GM12878 (cell line): ENCODE measurements around the gene GLT1D1. TPM values are rescaled to one million over a fixed set of nuclear protein-coding genes. Genes with fewer than 3 reads are reported as not detected.

Experiments used
- CBFB ChIP-seq: IDR thresholded peaks from 2 replicates; pipeline ENCODE4 v1.6.1; 2016; ENCODE audit warnings: antibody characterized with exemption, low read depth
- EGR1 ChIP-seq, 2 experiments: IDR thresholded peaks; 1 replicate in 1 of 2; 2 replicates in 1 of 2; pipeline ENCODE4 v1.6.1; 2011 to 2012; ENCODE audit warnings: low read depth in 2 of 2, low read length in 2 of 2, borderline replicate concordance in 1 of 2, mild to moderate bottlenecking in 1 of 2, moderate library complexity in 1 of 2
- MTA2 ChIP-seq: fragments of 450-650 bp; IDR thresholded peaks from 2 replicates; pipeline ENCODE4 v1.6.1; 2016; ENCODE audit warnings: low read depth, mild to moderate bottlenecking, moderate library complexity
- NFXL1 ChIP-seq: fragments of 450-650 bp; IDR thresholded peaks from 2 replicates; pipeline ENCODE4 v1.6.1; 2017; ENCODE audit warnings: antibody characterized with exemption, mild to moderate bottlenecking, borderline replicate concordance
- NR2C1 ChIP-seq: fragments of 450-650 bp; IDR thresholded peaks from 2 replicates; pipeline ENCODE4 v1.6.1; 2017; ENCODE audit warnings: antibody characterized with exemption, mild to moderate bottlenecking, moderate library complexity
- RELA ChIP-seq: fragments of 450-650 bp; IDR thresholded peaks from 2 replicates; pipeline ENCODE4 v1.8.0; 2014; ENCODE audit warnings: borderline replicate concordance; ENCODE audit not compliant: partially characterized antibody
- SMARCA5 ChIP-seq: fragments of 450-650 bp; IDR thresholded peaks from 2 replicates; pipeline ENCODE4 v1.6.1; 2017; ENCODE audit warnings: mild to moderate bottlenecking
- SMC3 ChIP-seq: IDR thresholded peaks from 2 replicates; pipeline ENCODE4 v1.6.1; 2011; ENCODE audit warnings: low read length, improper control_type of control experiment, borderline replicate concordance
- SP1 ChIP-seq: IDR thresholded peaks from one replicate; pipeline ENCODE4 v1.6.1; 2011; ENCODE audit warnings: low read depth, low read length
- SREBF2 ChIP-seq: IDR thresholded peaks from 2 replicates; pipeline ENCODE4 v1.6.1; 2012; ENCODE audit warnings: mild to moderate bottlenecking, low read length
- SRF ChIP-seq, 2 experiments: IDR thresholded peaks; 2 replicates each; pipeline ENCODE4 v1.6.1; 2011; ENCODE audit warnings: low read depth in 2 of 2, low read length in 2 of 2, mild to moderate bottlenecking in 1 of 2, moderate library complexity in 1 of 2
- STAT3 ChIP-seq: IDR thresholded peaks from 2 replicates; pipeline ENCODE4 v1.6.1; 2011; ENCODE audit warnings: low read depth, low read length, improper control_type of control experiment
- WRNIP1 ChIP-seq: IDR thresholded peaks from 2 replicates; pipeline ENCODE4 v1.6.1; 2011; ENCODE audit warnings: low read depth, low read length, improper control_type of control experiment, borderline replicate concordance
- ZNF217 ChIP-seq: fragments of 450-650 bp; IDR thresholded peaks from 2 replicates; pipeline ENCODE4 v1.6.1; 2017; ENCODE audit warnings: antibody characterized with exemption, mild to moderate bottlenecking
- polyA plus RNA-seq, 11 experiments: library from polyadenylated mRNA; depleted of rRNA in 4 of 11; unstranded in 6 of 11; stranded (reverse) in 5 of 11; fragments of >200 nt; fragmentation: Nextera tagmentation in 4 of 11; fragmentation: Illumina TruSeq in 1 of 11; extraction: Ambion mirVana in 4 of 11; extraction: Trizol in 1 of 11; gene quantifications; 1 replicate in 1 of 11; 2 replicates in 10 of 11; pipeline versions ENCODE4 v1.2.1 to v1.2.3, GENCODE V29; 2011 to 2016; ENCODE audit warnings: inconsistent platforms in 2 of 11, missing spikeins in 2 of 11, low read depth in 1 of 11
- total RNA-seq, 4 experiments: library from RNA; depleted of rRNA in 3 of 4; stranded (reverse); fragments of >200 nt in 3 of 4; fragmentation: Illumina TruSeq in 1 of 4; extraction: Trizol in 1 of 4; gene quantifications; 2 replicates each; pipeline versions ENCODE4 v1.2.1 to v1.2.3, GENCODE V29; 2013 to 2021
- TF ChIP-seq, protein P1 (sequence below): IDR thresholded peaks from 2 replicates; pipeline ENCODE4 v1.6.1; 2011; ENCODE audit warnings: borderline replicate concordance, low read depth, mild to moderate bottlenecking, moderate library complexity, mixed read lengths, low read length; ENCODE audit not compliant: insufficient read depth; ENCODE audit errors: extremely low read length
- TF ChIP-seq, protein P2 (sequence below): fragments of 450-650 bp; IDR thresholded peaks from 2 replicates; pipeline ENCODE4 v1.6.1; 2016; ENCODE audit warnings: mild to moderate bottlenecking, moderate library complexity, borderline replicate concordance
- TF ChIP-seq, protein P3 (sequence below): fragments of 450-650 bp; formaldehyde crosslinking; IDR thresholded peaks from 2 replicates; pipeline ENCODE4 v1.5.0; 2022; ENCODE audit warnings: mild to moderate bottlenecking, missing genetic modification characterization
- TF ChIP-seq, protein P4 (sequence below): fragments of 450-650 bp; IDR thresholded peaks from 2 replicates; pipeline ENCODE4 v1.6.1; 2017; ENCODE audit warnings: mild to moderate bottlenecking, low read depth, inconsistent platforms; ENCODE audit not compliant: poor library complexity, severe bottlenecking

The GLT1D1 gene
- total and polyA plus RNA-seq, 10 of the 15 experiments (the other 5 are each of a cell fraction or from before 2014, with no cell fraction given): 0.42 to 62.8 (median 3.0) TPM

DNA sequence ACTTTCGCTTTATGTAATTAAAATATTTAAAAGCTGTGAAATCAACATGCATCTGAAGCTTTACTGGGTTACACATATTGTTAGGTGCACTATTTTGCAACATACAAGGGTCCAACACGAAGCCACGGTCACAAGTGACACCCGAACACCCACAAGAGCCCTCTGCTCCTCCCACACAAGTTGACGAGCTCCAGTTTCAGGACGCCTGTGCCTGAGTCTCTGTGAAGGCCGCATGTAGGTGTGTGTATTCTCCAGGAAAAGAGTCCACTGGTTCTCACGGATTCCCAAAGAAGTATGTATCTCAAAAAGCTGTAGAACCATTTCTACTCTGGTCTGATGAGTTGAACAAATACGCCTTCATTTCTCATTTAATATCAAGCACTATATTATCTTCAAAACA lies 41.5 kb upstream of the GLT1D1 start (continued):
- TF ChIP-seq, protein P1, sequence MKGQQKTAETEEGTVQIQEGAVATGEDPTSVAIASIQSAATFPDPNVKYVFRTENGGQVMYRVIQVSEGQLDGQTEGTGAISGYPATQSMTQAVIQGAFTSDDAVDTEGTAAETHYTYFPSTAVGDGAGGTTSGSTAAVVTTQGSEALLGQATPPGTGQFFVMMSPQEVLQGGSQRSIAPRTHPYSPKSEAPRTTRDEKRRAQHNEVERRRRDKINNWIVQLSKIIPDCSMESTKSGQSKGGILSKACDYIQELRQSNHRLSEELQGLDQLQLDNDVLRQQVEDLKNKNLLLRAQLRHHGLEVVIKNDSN: no peak
- TF ChIP-seq SRF (IDR thresholded peaks at IDR 0.05; ENCODE audit: low read depth in 2 of 2, low read length in 2 of 2) (no peak), NFXL1 (no peak), SMC3 (no peak), SMARCA5 (peak; percentile 22; the same call in 1 of the 2 replicates), EGR1 (IDR thresholded peaks at IDR 0.05; ENCODE audit: borderline replicate concordance in 1 of 2, low read depth in 2 of 2, low read length in 2 of 2) (peak in 1 of 2 experiments; percentile 73; a peak in 2 of 3 replicates), SREBF2 (no peak), RELA (no peak), ZNF217 (no peak), CBFB (no peak), STAT3 (no peak), NR2C1 (no peak), WRNIP1 (0 out of 2 replicates have a peak, but pooled peaks have one; percentile 23), SP1 (no peak), MTA2 (peak; percentile 32)
- TF ChIP-seq, protein P2, sequence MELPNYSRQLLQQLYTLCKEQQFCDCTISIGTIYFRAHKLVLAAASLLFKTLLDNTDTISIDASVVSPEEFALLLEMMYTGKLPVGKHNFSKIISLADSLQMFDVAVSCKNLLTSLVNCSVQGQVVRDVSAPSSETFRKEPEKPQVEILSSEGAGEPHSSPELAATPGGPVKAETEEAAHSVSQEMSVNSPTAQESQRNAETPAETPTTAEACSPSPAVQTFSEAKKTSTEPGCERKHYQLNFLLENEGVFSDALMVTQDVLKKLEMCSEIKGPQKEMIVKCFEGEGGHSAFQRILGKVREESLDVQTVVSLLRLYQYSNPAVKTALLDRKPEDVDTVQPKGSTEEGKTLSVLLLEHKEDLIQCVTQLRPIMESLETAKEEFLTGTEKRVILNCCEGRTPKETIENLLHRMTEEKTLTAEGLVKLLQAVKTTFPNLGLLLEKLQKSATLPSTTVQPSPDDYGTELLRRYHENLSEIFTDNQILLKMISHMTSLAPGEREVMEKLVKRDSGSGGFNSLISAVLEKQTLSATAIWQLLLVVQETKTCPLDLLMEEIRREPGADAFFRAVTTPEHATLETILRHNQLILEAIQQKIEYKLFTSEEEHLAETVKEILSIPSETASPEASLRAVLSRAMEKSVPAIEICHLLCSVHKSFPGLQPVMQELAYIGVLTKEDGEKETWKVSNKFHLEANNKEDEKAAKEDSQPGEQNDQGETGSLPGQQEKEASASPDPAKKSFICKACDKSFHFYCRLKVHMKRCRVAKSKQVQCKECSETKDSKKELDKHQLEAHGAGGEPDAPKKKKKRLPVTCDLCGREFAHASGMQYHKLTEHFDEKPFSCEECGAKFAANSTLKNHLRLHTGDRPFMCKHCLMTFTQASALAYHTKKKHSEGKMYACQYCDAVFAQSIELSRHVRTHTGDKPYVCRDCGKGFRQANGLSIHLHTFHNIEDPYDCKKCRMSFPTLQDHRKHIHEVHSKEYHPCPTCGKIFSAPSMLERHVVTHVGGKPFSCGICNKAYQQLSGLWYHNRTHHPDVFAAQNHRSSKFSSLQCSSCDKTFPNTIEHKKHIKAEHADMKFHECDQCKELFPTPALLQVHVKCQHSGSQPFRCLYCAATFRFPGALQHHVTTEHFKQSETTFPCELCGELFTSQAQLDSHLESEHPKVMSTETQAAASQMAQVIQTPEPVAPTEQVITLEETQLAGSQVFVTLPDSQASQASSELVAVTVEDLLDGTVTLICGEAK: no peak
- TF ChIP-seq, protein P3, sequence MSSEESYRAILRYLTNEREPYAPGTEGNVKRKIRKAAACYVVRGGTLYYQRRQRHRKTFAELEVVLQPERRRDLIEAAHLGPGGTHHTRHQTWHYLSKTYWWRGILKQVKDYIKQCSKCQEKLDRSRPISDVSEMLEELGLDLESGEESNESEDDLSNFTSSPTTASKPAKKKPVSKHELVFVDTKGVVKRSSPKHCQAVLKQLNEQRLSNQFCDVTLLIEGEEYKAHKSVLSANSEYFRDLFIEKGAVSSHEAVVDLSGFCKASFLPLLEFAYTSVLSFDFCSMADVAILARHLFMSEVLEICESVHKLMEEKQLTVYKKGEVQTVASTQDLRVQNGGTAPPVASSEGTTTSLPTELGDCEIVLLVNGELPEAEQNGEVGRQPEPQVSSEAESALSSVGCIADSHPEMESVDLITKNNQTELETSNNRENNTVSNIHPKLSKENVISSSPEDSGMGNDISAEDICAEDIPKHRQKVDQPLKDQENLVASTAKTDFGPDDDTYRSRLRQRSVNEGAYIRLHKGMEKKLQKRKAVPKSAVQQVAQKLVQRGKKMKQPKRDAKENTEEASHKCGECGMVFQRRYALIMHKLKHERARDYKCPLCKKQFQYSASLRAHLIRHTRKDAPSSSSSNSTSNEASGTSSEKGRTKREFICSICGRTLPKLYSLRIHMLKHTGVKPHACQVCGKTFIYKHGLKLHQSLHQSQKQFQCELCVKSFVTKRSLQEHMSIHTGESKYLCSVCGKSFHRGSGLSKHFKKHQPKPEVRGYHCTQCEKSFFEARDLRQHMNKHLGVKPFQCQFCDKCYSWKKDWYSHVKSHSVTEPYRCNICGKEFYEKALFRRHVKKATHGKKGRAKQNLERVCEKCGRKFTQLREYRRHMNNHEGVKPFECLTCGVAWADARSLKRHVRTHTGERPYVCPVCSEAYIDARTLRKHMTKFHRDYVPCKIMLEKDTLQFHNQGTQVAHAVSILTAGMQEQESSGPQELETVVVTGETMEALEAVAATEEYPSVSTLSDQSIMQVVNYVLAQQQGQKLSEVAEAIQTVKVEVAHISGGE (CRISPR knock-in tag): no peak
- TF ChIP-seq, protein P4, sequence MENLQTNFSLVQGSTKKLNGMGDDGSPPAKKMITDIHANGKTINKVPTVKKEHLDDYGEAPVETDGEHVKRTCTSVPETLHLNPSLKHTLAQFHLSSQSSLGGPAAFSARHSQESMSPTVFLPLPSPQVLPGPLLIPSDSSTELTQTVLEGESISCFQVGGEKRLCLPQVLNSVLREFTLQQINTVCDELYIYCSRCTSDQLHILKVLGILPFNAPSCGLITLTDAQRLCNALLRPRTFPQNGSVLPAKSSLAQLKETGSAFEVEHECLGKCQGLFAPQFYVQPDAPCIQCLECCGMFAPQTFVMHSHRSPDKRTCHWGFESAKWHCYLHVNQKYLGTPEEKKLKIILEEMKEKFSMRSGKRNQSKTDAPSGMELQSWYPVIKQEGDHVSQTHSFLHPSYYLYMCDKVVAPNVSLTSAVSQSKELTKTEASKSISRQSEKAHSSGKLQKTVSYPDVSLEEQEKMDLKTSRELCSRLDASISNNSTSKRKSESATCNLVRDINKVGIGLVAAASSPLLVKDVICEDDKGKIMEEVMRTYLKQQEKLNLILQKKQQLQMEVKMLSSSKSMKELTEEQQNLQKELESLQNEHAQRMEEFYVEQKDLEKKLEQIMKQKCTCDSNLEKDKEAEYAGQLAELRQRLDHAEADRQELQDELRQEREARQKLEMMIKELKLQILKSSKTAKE: peak; percentile 19
